NCI-H128 (cell line): ENCODE results near the gene GSDME.
"Not testable (repeated sequence)": the region's sequence is repeated elsewhere in the genome, so short reads cannot be mapped to it uniquely, and the experiment has no call there.

Experiments used
- DNase-seq: peaks from one replicate; lab custom pipeline; 2025; ENCODE audit not compliant: unreplicated experiment; lab: John Stamatoyannopoulos, UW

The GSDME gene

GRCh38 chr7:24742506-24743162 lies 14.6 kb downstream of the GSDME start:
- no peak for DNase-seq

- DNase-seq, result no peak
These were observed 15.4 kb downstream of the GSDME start for GRCh38 chr7:24741679-24742505.

DNA sequence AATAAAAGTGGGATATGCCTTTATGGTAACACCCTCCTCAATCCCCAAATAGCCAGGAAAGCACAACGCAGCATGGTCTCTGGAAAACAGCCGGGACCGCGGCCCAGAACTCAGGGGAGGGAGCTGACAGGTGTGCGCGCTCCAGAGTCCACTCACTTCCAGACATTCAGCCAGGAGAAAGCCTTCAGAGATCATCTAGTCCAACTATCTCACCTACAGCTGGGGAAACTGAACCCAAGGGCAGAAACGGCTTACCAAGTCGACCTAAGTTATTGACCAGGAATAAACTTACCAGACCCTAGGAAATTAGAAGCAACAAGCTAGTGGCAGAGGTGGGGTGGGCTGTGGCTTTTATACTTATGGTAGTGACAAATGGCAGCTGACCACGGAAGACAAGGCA lies 16.4 kb downstream of the GSDME start:
- no peak for DNase-seq

DNA sequence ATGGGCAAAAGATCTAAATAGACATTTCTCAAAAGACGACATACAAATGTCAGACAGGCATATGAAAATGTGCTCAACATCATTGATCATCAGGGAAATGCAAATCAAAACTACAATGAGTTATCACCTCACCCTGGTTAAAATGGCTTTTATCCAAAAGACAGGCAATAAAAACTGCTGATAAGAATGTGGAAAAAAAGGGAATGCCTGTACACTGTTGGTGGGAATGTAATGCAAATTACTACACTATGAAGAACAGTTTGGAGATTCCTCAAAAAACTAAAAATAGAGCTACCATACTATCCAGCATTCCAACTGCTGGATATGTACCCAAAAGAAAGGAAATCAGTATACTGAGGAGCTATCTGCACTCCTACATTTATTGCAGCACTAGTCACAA lies 18.0 kb downstream of the GSDME start:
- DNase-seq, result no peak

DNA sequence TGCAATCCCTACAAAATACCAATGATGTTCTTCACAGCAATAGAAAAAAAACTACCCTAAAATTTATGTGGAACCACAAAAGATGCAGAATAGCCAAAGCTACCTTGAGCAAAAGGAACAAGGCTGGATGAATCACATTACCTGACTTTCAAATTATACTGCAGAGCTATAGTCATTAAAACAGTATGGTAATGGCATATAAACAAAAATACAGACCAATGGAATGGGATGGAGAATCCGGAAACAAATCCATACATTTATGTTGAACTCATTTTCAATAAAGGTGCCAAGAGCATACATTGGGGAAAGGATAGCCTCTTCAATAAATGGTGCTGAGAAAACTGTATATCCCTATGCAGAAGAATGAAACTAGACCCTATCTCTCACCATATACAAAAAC lies 18.7 kb downstream of the GSDME start:
- no peak for DNase-seq

DNA sequence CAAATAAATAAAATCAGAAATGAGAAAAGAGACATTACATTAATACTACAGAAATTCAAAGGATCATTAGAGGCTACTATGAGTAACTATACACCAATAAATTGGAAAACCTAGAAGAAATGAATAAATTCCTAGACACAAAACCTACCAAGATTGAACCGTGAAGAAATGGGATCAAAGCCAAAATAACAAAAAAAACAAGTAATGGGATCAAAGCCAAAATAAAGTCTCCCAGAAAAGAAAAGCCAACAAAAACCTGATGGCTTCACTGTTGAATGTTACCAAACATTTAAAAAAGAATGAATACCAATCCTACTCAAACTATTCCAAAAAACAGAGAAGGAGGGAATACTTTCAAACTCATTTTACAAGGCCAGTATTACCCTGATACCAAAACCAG lies 20.0 kb downstream of the GSDME start:
- DNase-seq, result no peak

GRCh38 chr7:24735594-24735993 lies 21.7 kb downstream of the GSDME start:
- not testable (repeated sequence) for DNase-seq

DNA sequence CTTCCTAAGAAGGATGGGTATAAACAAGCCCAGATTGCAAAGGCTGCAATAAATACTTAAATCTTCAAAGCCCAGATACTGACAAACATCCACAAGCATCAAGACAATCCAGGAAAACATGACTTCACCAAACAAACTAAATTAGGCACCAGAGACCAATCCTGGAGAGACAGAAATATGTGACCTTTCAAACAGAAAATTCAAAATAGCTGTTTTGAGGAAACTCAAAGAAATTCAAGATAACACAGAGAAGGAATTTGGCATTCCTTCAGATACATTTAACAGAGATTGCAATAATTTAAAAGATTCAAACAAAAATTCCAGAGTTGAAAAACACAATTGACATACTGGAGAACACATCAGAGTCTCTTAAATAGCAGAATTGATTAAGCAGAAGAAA lies 23.0 kb downstream of the GSDME start:
- DNase-seq, result no peak

GRCh38 chr7:24733414-24734060 lies 23.7 kb downstream of the GSDME start:
- no peak for DNase-seq

DNA sequence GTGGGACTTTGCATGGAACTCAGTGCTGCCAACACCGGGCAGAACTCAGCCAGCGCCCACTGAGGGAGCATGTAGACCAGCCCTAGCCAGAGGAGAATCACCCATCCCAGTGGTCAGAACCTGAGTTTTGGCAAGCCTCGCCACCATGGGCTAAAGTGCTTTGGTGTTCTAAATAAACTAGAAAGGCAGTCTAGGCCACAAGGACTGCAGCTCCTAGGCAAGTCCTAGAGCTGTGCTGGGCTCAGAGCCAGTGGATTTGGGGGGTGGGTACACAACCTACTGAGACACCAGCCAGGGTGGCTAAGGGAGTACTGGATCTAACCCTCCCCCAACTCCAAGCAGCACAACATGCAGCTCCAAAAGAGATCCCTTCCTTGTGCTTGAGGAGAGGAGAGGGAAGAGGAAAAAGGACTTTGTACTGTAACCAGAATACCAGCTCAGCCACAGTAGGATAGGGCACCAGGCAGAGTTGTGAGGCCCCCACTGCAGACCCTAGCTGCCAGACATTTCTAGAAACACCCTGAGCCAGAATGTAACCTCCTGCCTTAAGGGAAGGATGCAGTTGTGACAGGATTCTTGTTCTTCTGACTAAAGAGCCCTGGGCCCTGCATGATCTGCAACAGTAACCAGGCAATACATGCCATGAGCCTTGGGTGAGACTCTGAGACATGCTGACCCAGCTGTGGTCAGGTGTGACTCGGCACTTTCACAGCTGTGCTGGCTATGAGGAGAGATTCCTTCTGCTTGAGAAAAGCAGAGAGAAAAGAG lies 24.4 kb downstream of the GSDME start:
- no peak for DNase-seq

- no peak for DNase-seq
These were observed 26.0 kb downstream of the GSDME start for GRCh38 chr7:24731313-24731712.

DNA sequence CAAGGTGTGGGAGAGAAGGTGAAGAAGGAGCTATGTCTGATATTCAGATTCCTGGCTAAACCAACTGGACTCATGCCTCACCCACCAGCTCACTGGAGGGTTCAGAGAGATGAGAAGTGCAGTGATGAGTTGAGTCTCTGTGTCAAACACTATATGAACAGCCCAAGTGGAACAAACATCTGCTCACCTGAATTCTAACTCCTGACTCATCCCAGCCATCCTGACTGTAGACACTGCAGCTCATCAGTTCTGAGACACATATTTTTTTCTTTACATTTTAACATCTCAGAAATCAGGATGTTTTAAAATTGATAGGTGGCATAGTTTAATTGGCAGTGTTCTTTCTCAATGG lies 27.3 kb downstream of the GSDME start:
- no peak for DNase-seq

GRCh38 chr7:24729365-24730017 lies 27.8 kb downstream of the GSDME start:
- no peak for DNase-seq

- no peak for DNase-seq
These were observed 28.5 kb downstream of the GSDME start for GRCh38 chr7:24728503-24729364.

GRCh38 chr7:24728121-24728500 lies 29.2 kb downstream of the GSDME start:
- no peak for DNase-seq

DNA sequence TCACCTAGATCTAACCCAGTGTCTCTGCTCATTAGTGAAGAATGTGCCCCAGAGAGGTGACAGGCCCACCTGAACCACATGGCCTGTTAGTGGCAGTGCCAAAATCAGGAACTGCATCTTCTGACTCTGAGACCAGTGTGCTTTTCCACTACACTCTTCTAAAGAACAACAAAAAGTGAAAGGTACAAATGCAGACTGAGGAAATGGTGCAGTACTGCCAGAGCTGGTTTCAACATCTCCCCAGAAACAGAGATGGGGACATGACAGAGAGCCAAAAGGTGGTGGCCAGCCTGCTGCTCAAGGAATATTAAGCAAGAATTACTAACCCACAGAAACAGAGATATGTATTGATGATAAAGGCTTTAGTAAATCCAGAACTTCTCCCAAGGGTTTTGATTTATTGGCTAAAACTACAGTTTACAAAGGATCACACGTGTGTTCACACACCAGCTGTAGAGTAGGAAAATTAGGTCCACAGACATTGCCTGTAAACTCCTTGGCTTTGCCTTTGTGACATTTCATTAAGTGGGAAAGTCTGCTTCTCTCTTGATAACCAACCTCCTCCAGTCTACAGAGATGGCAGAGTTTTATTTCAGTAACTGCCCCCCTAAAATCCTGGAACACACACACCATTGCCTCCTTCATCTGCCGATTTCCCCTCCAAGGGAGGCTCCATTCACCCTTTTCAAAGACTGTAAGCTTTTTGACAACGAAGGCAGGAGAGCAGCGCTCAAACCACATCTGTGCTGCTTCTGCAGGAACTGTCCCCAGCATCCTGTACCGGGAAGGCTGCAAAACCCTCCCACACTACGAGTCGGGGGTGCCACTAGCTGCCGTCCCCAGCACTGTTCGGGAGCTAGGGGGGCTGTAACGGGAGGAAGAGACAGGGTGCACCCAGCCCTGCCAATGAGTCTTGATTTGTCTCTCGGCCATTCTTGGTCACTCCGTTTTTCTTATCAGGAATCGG lies 29.8 kb downstream of the GSDME start:
- DNase-seq, result no peak

DNA sequence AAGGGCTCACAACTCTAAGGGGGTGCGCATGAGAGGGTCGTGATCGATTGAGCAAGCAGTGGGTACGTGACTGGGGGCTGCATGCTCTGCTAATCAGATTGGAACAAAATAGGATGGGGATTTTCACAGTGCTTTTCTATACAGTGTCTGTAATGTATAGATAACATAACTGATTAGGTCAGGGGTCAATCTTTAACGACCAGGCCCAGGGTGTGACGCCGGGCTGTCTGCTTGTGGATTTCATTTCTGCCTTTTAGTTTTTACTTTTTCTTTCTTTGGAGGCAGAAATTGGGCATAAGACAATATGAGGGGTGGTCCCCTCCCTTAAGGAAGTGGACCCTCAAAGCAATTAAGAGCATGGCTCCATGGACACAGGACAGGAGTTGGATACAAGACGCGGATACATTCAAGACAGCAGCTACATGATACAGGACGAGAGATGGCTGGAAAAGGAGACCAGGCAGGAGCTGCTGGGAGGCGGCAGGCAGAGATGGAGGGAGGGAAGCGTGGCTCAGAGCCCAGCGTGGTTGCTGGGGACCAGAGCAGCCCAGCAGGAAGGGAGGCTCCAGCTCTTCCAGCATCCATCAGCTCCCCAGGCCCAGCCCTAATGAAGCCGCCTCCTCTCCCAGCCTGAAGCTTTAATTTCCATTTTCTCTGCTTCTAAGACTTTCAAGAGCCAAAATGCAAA lies 31.6 kb downstream of the GSDME start:
- no peak for DNase-seq

DNA sequence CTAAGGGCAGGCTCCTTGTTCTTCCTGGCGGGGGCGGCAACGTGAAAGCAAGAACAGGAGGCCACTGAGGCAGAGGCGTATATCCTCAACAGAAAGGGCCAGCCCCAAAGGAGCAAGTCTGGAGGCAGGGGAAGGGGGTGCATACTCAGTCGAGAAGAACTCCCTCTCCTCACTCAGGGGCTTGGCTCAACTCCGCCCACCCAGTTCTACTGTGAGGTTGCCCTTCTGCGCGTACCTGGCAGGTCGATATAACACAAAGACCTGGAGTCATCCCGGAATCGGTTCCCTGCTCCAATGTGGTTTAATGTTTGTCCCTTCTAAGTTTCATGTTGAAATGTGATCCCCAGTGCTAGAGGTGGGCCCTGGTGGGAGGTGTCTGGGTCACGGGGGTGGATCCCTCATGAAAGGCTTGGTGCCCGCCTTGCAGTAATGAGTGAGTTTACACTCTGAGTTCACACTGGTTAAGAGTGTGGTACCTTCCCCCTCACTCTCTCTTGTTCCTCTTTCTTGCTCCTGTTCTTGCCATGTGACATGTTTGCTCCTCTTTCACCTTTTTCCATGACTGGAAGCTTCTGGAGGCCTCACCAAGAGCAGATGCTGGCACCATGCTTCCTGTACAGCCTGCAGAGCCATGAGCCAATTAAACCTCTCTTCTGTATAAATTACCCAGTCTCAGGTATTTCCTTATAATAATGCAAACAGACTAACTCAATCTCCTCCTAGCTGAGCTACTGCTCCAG lies 32.6 kb downstream of the GSDME start:
- no peak for DNase-seq
